Ishikawa (cell line): ENCODE results near the gene SENP6.

Source experiments
- CREB1 ChIP-seq: IDR thresholded peaks from 2 replicates; pipeline ENCODE4 v1.6.1; 2012; ENCODE audit warnings: low read depth
- EP300 ChIP-seq: IDR thresholded peaks from 2 replicates; pipeline ENCODE4 v1.6.1; 2012; ENCODE audit warnings: borderline replicate concordance
- MAX ChIP-seq: IDR thresholded peaks from 2 replicates; pipeline ENCODE4 v1.6.1; 2012
- RAD21 ChIP-seq: IDR thresholded peaks from 2 replicates; pipeline ENCODE4 v1.6.1; 2012; ENCODE audit warnings: low read depth
- TAF1 ChIP-seq: IDR thresholded peaks from 2 replicates; pipeline ENCODE4 v1.6.1; 2012; ENCODE audit warnings: low read depth, mild to moderate bottlenecking
- TCF12 ChIP-seq: IDR thresholded peaks from 2 replicates; pipeline ENCODE4 v1.6.1; 2012; ENCODE audit warnings: low read depth
- USF1 ChIP-seq: IDR thresholded peaks from 2 replicates; pipeline ENCODE4 v1.6.1; 2012

- TF ChIP-seq EP300 (no peak), MAX (no peak), CREB1 (no peak), RAD21 (no peak), TCF12 (no peak), USF1 (no peak), TAF1 (no peak)
Measured at GRCh38 chr6:75572072-75572471, 29.6 kb upstream of the SENP6 start.
